Right lobe of liver (tissue), 6 donors: Measurements from ENCODE around the gene NUP42. TPM values are rescaled to one million over a fixed set of nuclear protein-coding genes. Genes with fewer than 3 reads are reported as not detected.

Experiments used
- ATAC-seq, 4 donors: fragments of 200-7000 bp; cut with Tn5 transposase; one replicate each; pipeline ENCODE4 v1.9.1; 2020; ENCODE audit warnings: mild to moderate bottlenecking in 4 of 4, moderate library complexity in 4 of 4
- DNase-seq, 3 donors: peaks; one replicate each; pipeline ENCODE4 v3.0.0-alpha.2; 2020
- H3K27ac ChIP-seq, 3 donors: fragments of 200-600 bp; one replicate each; pipeline ENCODE4 v1.8.0; 2022
- H3K27me3 ChIP-seq, 2 donors: fragments of 200-600 bp; one replicate each; pipeline ENCODE4 v1.8.0; 2022
- H3K36me3 ChIP-seq, 4 donors: fragments of 200-600 bp; sonication (generic) in 1 of 4; one replicate each; pipeline versions ENCODE4 v1.5.1 to v1.8.0; 2017 to 2022; ENCODE audit warnings: control low read depth in 1 of 4
- H3K4me1 ChIP-seq, 4 donors: fragments of 200-600 bp; sonication (generic) in 1 of 4; one replicate each; pipeline versions ENCODE4 v1.5.1 to v1.8.0; 2017 to 2022; ENCODE audit warnings: control low read depth in 1 of 4
- H3K4me3 ChIP-seq, 3 donors: fragments of 200-600 bp; one replicate each; pipeline ENCODE4 v1.8.0; 2022
- H3K9me3 ChIP-seq, 4 donors: fragments of 200-600 bp; sonication (generic) in 1 of 4; one replicate each; pipeline versions ENCODE4 v1.5.1 to v1.8.0; 2017 to 2022; ENCODE audit warnings: control low read depth in 1 of 4
- POLR2A ChIP-seq: fragments of 450-650 bp; IDR thresholded peaks from one replicate; pipeline ENCODE4 v1.6.1; 2017; ENCODE audit warnings: antibody characterized with exemption, mild to moderate bottlenecking
- WGBS: methylation state at CpG from one replicate; pipeline ENCODE4 v1.1.6; 2018; ENCODE audit warnings: low coverage, low lambda C conversion rate; ENCODE audit not compliant: insufficient coverage; ENCODE audit errors: missing lambda C conversion rate; 5-methylcytosine and 5-hydroxymethylcytosine counted together
- intact Hi-C, 2 donors: fragments of 100-400 bp; cut with DNase I; formaldehyde crosslinking; loops; one replicate each; pipeline versions ENCODE4 v1.11.2 to v1.14.1; 2022
- total RNA-seq, 6 experiments: library from RNA; depleted of rRNA in 2 of 6; stranded (reverse); fragments of >200 nt in 2 of 6; fragmentation: NEBNext Ultra II Directional in 3 of 6; extraction: Animal tissue kit (Norgen Biotek cat#: 25700) in 3 of 6; gene quantifications; one replicate each; pipeline versions ENCODE4 v1.1.0 to v1.2.4, GENCODE V29; 2016 to 2023
- TF ChIP-seq, protein P1 (sequence below), 4 donors: fragments of 200-600 bp in 3 of 4; fragments of 450-650 bp in 1 of 4; IDR thresholded peaks; one replicate each; pipeline versions ENCODE4 v1.5.1 to v1.8.0; 2016 to 2022; ENCODE audit warnings: antibody characterized with exemption in 4 of 4, mild to moderate bottlenecking in 2 of 4
- donor health status: DM: no; HTN: yes; CAD: no.
- donor health status: DM: no; HTN: no; CAD: no.
- donor health status: DM: no; HTN: no; CAD: no.
- donor health status: DM: no; HTN: yes; CAD: no.
- donor health status: DM: no; HTN: yes; CAD: no.

The NUP42 gene
- total RNA-seq, 6 experiments from 2014 or later: 13.0 to 45.6 (median 15.5) TPM

DNA sequence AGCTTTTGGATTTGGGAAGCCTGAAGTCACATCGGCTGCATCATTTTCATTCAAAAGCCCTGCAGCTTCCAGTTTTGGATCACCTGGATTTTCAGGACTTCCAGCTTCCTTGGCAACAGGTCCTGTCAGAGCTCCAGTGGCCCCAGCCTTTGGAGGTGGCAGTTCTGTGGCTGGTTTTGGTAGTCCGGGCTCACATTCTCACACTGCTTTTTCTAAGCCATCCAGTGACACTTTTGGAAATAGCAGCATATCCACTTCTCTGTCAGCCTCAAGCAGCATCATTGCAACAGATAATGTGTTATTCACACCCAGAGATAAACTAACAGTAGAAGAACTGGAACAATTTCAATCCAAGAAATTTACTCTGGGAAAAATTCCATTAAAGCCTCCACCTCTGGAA is 18.5 kb downstream of the NUP42 start:
- no peak overlapping the region for H3K27ac ChIP-seq
- DNase-seq (no peak), ATAC-seq (no peak)
- H3K27me3 ChIP-seq: no peaks in the 10 kb centered on the region
- no peaks in the 10 kb centered on the region for H3K4me1 ChIP-seq
- no peak overlapping the region for H3K4me3 ChIP-seq
- peaks cover 0 to 23% (median 13%) of the 10 kb centered on the region in 4 donors for H3K36me3 ChIP-seq
- no peaks in the 10 kb centered on the region for H3K9me3 ChIP-seq
- intact Hi-C loops: no loop called here
- WGBS: 83% methylated on average over 2 of the region's 2 CpGs
- TF ChIP-seq POLR2A: no peak
- TF ChIP-seq, protein P1, sequence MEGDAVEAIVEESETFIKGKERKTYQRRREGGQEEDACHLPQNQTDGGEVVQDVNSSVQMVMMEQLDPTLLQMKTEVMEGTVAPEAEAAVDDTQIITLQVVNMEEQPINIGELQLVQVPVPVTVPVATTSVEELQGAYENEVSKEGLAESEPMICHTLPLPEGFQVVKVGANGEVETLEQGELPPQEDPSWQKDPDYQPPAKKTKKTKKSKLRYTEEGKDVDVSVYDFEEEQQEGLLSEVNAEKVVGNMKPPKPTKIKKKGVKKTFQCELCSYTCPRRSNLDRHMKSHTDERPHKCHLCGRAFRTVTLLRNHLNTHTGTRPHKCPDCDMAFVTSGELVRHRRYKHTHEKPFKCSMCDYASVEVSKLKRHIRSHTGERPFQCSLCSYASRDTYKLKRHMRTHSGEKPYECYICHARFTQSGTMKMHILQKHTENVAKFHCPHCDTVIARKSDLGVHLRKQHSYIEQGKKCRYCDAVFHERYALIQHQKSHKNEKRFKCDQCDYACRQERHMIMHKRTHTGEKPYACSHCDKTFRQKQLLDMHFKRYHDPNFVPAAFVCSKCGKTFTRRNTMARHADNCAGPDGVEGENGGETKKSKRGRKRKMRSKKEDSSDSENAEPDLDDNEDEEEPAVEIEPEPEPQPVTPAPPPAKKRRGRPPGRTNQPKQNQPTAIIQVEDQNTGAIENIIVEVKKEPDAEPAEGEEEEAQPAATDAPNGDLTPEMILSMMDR (IDR thresholded peaks at IDR 0.05): no peak

DNA sequence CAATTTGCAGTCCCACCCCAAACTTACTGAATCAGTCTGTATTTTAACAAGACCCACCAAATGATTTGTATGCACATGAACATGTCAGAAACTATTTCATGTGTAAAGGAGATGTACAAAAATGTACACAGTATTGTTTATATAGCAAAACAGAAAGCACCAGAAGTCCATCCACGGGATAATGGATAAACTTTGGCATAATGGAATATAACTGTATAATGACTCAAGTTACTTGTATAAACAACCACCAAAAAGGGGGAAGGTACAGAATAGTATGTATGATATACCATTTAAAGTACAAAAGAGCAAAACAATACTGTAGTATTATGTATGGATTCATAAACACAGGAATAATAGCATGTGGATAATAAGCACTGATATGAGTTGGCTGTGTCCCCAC is 22.4 kb downstream of the NUP42 start:
- H3K27ac ChIP-seq: no peak overlapping the region
- intact Hi-C loops: no loop called here
- H3K9me3 ChIP-seq: no peaks in the 10 kb centered on the region
- peaks cover 0 to 10% (median 0%) of the 10 kb centered on the region in 4 donors for H3K4me1 ChIP-seq
- no peak for DNase-seq
- no peak for ATAC-seq
- peaks cover 0 to 19% (median 11%) of the 10 kb centered on the region in 4 donors for H3K36me3 ChIP-seq
- TF ChIP-seq, protein P1 (IDR thresholded peaks at IDR 0.05): no peak
- TF ChIP-seq POLR2A: no peak
- 89% methylated on average over 1 of the region's 1 CpG for WGBS
- H3K4me3 ChIP-seq: no peak overlapping the region
- no peaks in the 10 kb centered on the region for H3K27me3 ChIP-seq

DNA sequence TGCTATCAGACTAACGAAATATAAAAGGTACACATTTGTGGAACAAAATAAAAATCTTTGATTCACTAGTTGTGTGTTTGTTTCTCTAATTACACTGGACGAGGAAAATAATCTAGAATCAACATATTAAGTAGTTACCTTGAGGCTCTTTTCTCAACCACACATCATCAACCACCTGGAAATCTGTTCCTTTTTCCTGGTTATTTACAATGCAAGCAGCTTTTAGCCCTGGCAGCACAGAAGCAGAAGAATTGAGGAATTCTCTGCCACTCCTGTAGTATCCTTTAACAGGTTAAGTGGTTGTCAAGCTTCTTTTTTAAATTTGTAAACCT is 23.7 kb downstream of the NUP42 start:
- Histone ChIP-seq H3K9me3 (no peaks in the 10 kb centered on the region), H3K27ac (peak overlapping the region in 1 of 3 donors; percentile 26), H3K36me3 (peaks cover 0 to 6% (median 4%) of the 10 kb centered on the region in 4 donors), H3K27me3 (no peaks in the 10 kb centered on the region), H3K4me3 (peak overlapping the region in 1 of 3 donors; percentile 30), H3K4me1 (peaks cover 0 to 10% (median 0%) of the 10 kb centered on the region in 4 donors)
- ATAC-seq (no peak), DNase-seq (no peak)
- intact Hi-C loops: no loop called here
- no peak for TF ChIP-seq POLR2A
- TF ChIP-seq, protein P1 (IDR thresholded peaks at IDR 0.05): no peak
- 66% methylated on average over 2 of the region's 2 CpGs for WGBS

DNA sequence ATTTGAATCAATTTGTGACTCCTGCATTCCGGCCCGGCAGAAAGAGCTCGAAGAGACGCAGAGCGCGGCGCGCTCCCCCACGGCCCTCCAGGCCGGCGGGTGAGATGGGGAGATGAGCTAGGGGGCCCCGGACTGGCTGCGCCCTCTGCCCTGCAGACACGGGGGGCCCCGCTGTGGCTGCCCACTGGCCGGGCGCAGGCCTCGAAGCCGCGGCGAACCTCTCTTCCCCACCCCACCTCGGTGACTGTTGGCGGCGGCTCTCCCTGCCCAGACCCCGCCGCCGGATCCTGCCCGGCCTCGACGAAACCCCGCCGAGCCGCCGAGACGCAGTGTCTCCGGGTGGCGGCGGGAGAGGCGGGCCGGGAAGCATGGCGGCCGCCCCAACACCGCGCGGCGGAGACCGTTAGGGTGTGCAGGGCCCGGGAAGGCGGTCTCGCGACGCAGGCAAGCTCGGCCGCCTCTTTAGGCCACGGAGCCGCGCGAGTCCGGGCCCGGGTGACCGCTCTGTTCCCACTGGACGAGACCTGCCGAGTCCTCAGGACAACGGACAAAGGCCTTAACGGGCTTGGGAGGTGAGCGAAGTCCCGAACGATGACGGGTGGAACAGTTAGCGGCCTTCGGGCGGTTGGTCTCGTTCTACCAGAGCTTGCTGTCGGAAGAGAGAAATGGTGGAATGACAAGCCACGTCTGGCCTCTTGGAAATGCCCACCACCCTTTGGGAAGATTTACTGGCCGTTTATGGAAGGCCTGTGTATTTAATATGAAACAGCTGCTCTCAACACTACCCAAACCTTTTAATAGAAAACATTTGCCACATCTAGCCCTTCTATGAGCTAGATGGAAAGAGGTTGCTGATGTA is 24.3 kb downstream of the NUP42 start:
- TF ChIP-seq, protein P1 (IDR thresholded peaks at IDR 0.05): no peak
- TF ChIP-seq POLR2A: no peak
- Histone ChIP-seq H3K27me3 (no peaks in the 10 kb centered on the region), H3K36me3 (peaks cover 0 to 2% (median under 1%) of the 10 kb centered on the region in 4 donors), H3K4me3 (peak overlapping the region in 1 of 3 donors; percentile 30), H3K27ac (peak overlapping the region in 2 of 3 donors; percentile 26 to 32), H3K4me1 (peaks cover 0 to 10% (median 0%) of the 10 kb centered on the region in 4 donors), H3K9me3 (no peaks in the 10 kb centered on the region)
- intact Hi-C loops: no loop called here
- peak; percentile 41 to 60 (median 48) for ATAC-seq
- DNase-seq: peak in 1 of 3 donors; percentile 58
- WGBS: 53% methylated on average over 43 of the region's 76 CpGs
